GM12878 (cell line): Measurements from ENCODE around the gene RBPJL. TPM values are rescaled to one million over a fixed set of nuclear protein-coding genes. Genes with fewer than 3 reads are reported as not detected.

Experiments
- ATAC-seq: fragments of 200-7000 bp; cut with Tn5 transposase; 3 replicates; pipeline ENCODE4 v1.9.1; 2020; ENCODE audit warnings: mild to moderate bottlenecking, moderate library complexity
- BruUV-seq: library from RNA; stranded (reverse); fragments of 400-500 nt; replicated peaks from 2 replicates; lab custom pipeline; 2021; lab: Mats Ljungman, UMichigan
- CTCF ChIA-PET: fragments of 300-600 bp; sonication (Branson Sonifier 250); formaldehyde crosslinking; extraction: SDS; loops from one replicate; lab custom pipeline; 2021; ENCODE audit warnings: inconsistent platforms; lab: Yijun Ruan, JAX
- POLR2A ChIA-PET: fragments of 350-600 bp; formaldehyde crosslinking; extraction: SDS; loops from one replicate; lab custom pipeline; 2021; ENCODE audit warnings: inconsistent platforms; lab: Charles Lee
- RAD21 ChIA-PET: fragments of 300-600 bp; sonication (Branson Sonifier 250); formaldehyde crosslinking; loops from one replicate; lab custom pipeline; 2023; ENCODE audit warnings: antibody characterized with exemption; ENCODE audit not compliant: unreplicated experiment; lab: Charles Lee
- SMC1A ChIA-PET: fragments of 300-600 bp; sonication (Branson Sonifier 250); formaldehyde crosslinking; loops from one replicate; lab custom pipeline; 2023; ENCODE audit not compliant: unreplicated experiment, uncharacterized antibody; lab: Charles Lee
- DNase-seq: peaks from one replicate; pipeline ENCODE4 v3.0.0-alpha.2; 2011; ENCODE audit warnings: low read depth, low spot score
- FAIRE-seq: peaks from 3 replicates; lab custom pipeline; 2011; peaks lifted over from hg19 to GRCh38; lab: Jason Lieb, UNC
- H2AFZ ChIP-seq: 2 replicates; pipeline ENCODE4 v1.6.0; 2011; ENCODE audit warnings: low read depth, low read length, control low read depth; ENCODE audit not compliant: control insufficient read depth
- H3K27ac ChIP-seq: 2 replicates; pipeline ENCODE4 v1.5.1; 2011; ENCODE audit warnings: control low read depth; ENCODE audit not compliant: control insufficient read depth, insufficient read depth
- H3K27me3 ChIP-seq, 2 experiments: replicated peaks in 1 of 2; 2 replicates each; pipeline versions ENCODE4 v1.6.0 to v1.6.1; 2011; ENCODE audit warnings: low read length in 1 of 2; ENCODE audit not compliant: control insufficient read depth in 2 of 2, insufficient read depth in 2 of 2
- H3K36me3 ChIP-seq, 2 experiments: 2 replicates each; pipeline ENCODE4 v1.5.1; 2011; ENCODE audit warnings: low read length in 1 of 2; ENCODE audit not compliant: control insufficient read depth in 2 of 2, insufficient read depth in 2 of 2
- H3K4me1 ChIP-seq: 2 replicates; pipeline ENCODE4 v1.6.1; 2011; ENCODE audit warnings: mild to moderate bottlenecking, low read length, moderate library complexity, mixed read lengths; ENCODE audit not compliant: control insufficient read depth, insufficient read depth
- H3K4me2 ChIP-seq: 2 replicates; pipeline ENCODE4 v1.6.0; 2011; ENCODE audit warnings: control low read depth; ENCODE audit not compliant: control insufficient read depth, insufficient read depth
- H3K4me3 ChIP-seq: fragments of 200-600 bp; sonication (generic); 2 replicates; pipeline ENCODE4 v1.5.1; 2016
- H3K79me2 ChIP-seq: 2 replicates; pipeline ENCODE4 v1.6.0; 2011; ENCODE audit warnings: low read length; ENCODE audit not compliant: control insufficient read depth, insufficient read depth
- H3K9ac ChIP-seq: 2 replicates; pipeline ENCODE4 v1.8.0; 2011; ENCODE audit warnings: low read length, control low read depth, mixed read lengths; ENCODE audit not compliant: control insufficient read depth, insufficient read depth
- H3K9me3 ChIP-seq: replicated peaks from 3 replicates; pipeline ENCODE4 v1.5.1; 2011; ENCODE audit warnings: mild to moderate bottlenecking, low read length; ENCODE audit not compliant: control insufficient read depth, insufficient read depth
- H4K20me1 ChIP-seq: 2 replicates; pipeline ENCODE4 v1.6.0; 2011; ENCODE audit not compliant: control insufficient read depth, insufficient read depth
- ASH2L ChIP-seq: fragments of 300-600, 200-600 bp; sonication (generic); IDR thresholded peaks from 2 replicates; pipeline ENCODE4 v1.6.1; 2017; ENCODE audit warnings: low read depth, mild to moderate bottlenecking, borderline replicate concordance
- BMI1 ChIP-seq: fragments of 450-650 bp; IDR thresholded peaks from 2 replicates; pipeline ENCODE4 v1.6.1; 2016; ENCODE audit warnings: mild to moderate bottlenecking, moderate library complexity, borderline replicate concordance
- BRCA1 ChIP-seq: IDR thresholded peaks from 2 replicates; pipeline ENCODE4 v1.6.1; 2011; ENCODE audit warnings: low read depth, low read length, improper control_type of control experiment
- CREM ChIP-seq: IDR thresholded peaks from 2 replicates; pipeline ENCODE4 v1.6.1; 2014; ENCODE audit warnings: antibody characterized with exemption, low read depth
- DPF2 ChIP-seq: fragments of 450-650 bp; IDR thresholded peaks from 2 replicates; pipeline ENCODE4 v1.6.1; 2017; ENCODE audit warnings: mild to moderate bottlenecking
- IKZF1 ChIP-seq: fragments of 450-650 bp; conservative IDR thresholded peaks from 2 replicates; pipeline ENCODE4 v1.6.1; 2017; ENCODE audit warnings: antibody characterized with exemption, mild to moderate bottlenecking
- IKZF2 ChIP-seq, 2 experiments: fragments of 450-650 bp; IDR thresholded peaks; 2 replicates each; pipeline ENCODE4 v1.6.1; 2017; ENCODE audit warnings: mild to moderate bottlenecking in 2 of 2, moderate library complexity in 2 of 2
- IRF4 ChIP-seq: IDR thresholded peaks from 2 replicates; pipeline ENCODE4 v1.6.1; 2011; ENCODE audit warnings: low read depth, low read length
- JUND ChIP-seq: IDR thresholded peaks from 2 replicates; pipeline ENCODE4 v1.6.1; 2012; ENCODE audit warnings: low read depth, mild to moderate bottlenecking, low read length, improper control_type of control experiment, moderate library complexity
- MXI1 ChIP-seq: fragments of 150-350 bp; IDR thresholded peaks from 2 replicates; pipeline ENCODE4 v1.6.1; 2011; ENCODE audit warnings: low read depth, mild to moderate bottlenecking, inconsistent platforms, low read length, improper control_type of control experiment
- NFXL1 ChIP-seq: fragments of 450-650 bp; IDR thresholded peaks from 2 replicates; pipeline ENCODE4 v1.6.1; 2017; ENCODE audit warnings: antibody characterized with exemption, mild to moderate bottlenecking, borderline replicate concordance
- NR2C1 ChIP-seq: fragments of 450-650 bp; IDR thresholded peaks from 2 replicates; pipeline ENCODE4 v1.6.1; 2017; ENCODE audit warnings: antibody characterized with exemption, mild to moderate bottlenecking, moderate library complexity
- POLR2AphosphoS2 ChIP-seq: IDR thresholded peaks from 2 replicates; pipeline ENCODE4 v1.6.1; 2011; ENCODE audit warnings: low read depth, mild to moderate bottlenecking, low read length, improper control_type of control experiment, moderate library complexity
- SIN3A ChIP-seq: IDR thresholded peaks from 2 replicates; pipeline ENCODE4 v1.6.1; 2012; ENCODE audit warnings: low read depth, low read length, improper control_type of control experiment
- ZNF217 ChIP-seq: fragments of 450-650 bp; IDR thresholded peaks from 2 replicates; pipeline ENCODE4 v1.6.1; 2017; ENCODE audit warnings: antibody characterized with exemption, mild to moderate bottlenecking
- ZNF24 ChIP-seq: fragments of 450-650 bp; IDR thresholded peaks from 2 replicates; pipeline ENCODE4 v1.6.1; 2017; ENCODE audit warnings: antibody characterized with exemption, mild to moderate bottlenecking
- ZSCAN29 ChIP-seq: fragments of 450-650 bp; IDR thresholded peaks from 2 replicates; pipeline ENCODE4 v1.6.1; 2017; ENCODE audit warnings: mild to moderate bottlenecking, moderate library complexity
- WGBS: methylation state at CpG from one replicate; pipeline ENCODE4 v1.1.6; 2016; ENCODE audit warnings: low lambda C conversion rate; ENCODE audit not compliant: insufficient replicate concordance, insufficient coverage; ENCODE audit errors: missing lambda C conversion rate; 5-methylcytosine and 5-hydroxymethylcytosine counted together
- in situ Hi-C: fragments of 300-500 bp; cut with MboI; formaldehyde crosslinking; loops from 9 replicates; pipeline ENCODE4 v1.14.3; 2018; ENCODE audit warnings: mixed read lengths
- intact Hi-C: fragments of 100-400 bp; cut with micrococcal nuclease; formaldehyde crosslinking; loops from one replicate; pipeline ENCODE4 v1.14.2; 2022; ENCODE audit not compliant: unreplicated experiment
- polyA plus RNA-seq, 11 experiments: library from polyadenylated mRNA; depleted of rRNA in 4 of 11; unstranded in 6 of 11; stranded (reverse) in 5 of 11; fragments of >200 nt; fragmentation: Nextera tagmentation in 4 of 11; fragmentation: Illumina TruSeq in 1 of 11; extraction: Ambion mirVana in 4 of 11; extraction: Trizol in 1 of 11; gene quantifications; 1 replicate in 1 of 11; 2 replicates in 10 of 11; pipeline versions ENCODE4 v1.2.1 to v1.2.3, GENCODE V29; 2011 to 2016; ENCODE audit warnings: inconsistent platforms in 2 of 11, missing spikeins in 2 of 11, low read depth in 1 of 11
- total RNA-seq, 4 experiments: library from RNA; depleted of rRNA in 3 of 4; stranded (reverse); fragments of >200 nt in 3 of 4; fragmentation: Illumina TruSeq in 1 of 4; extraction: Trizol in 1 of 4; gene quantifications; 2 replicates each; pipeline versions ENCODE4 v1.2.1 to v1.2.3, GENCODE V29; 2013 to 2021
- TF ChIP-seq, protein P1 (sequence below): fragments of 450-650 bp; IDR thresholded peaks from 2 replicates; pipeline ENCODE4 v1.6.1; 2016; ENCODE audit warnings: mild to moderate bottlenecking
- TF ChIP-seq, protein P2 (sequence below): IDR thresholded peaks from 2 replicates; pipeline ENCODE4 v1.6.1; 2012; ENCODE audit warnings: improper control_type of control experiment, low read depth, low read length; ENCODE audit not compliant: insufficient replicate concordance

The RBPJL gene
- total and polyA plus RNA-seq, 10 of the 15 experiments (the other 5 are each of a cell fraction or from before 2014, with no cell fraction given) = 0.18 TPM; not detected in 9

DNA sequence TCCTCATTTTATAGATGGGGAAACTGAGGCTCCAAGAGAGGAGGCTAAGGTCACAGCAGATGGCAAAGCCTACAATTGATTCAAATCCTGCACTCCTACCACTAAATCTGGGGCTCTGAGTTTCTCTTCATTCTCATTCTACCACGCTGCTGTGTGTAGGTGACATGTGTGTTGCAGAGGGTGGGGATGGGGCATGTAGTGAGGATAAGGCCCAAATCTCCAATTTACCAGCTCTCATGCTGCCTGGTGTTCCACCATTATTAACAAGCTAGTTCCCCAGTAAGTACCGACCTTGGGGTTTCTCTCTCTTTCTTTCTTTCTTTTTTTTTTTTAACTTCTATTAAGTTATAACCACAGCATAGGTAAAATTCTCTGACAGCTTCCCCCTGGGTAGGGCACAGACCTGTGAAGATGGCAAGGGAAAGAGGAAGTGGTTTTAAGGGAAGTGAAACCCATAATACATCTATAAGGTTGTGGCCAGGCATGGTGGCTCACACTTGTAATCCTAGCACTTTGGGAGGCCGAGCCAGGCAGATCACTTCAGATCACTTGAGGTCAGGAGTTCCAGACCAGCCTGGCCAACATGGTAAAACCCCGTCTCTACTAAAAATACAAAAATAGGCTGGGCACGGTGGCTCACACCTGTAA, 14.4 kb downstream of the RBPJL start (continued):
- no peak for TF ChIP-seq BRCA1
- TF ChIP-seq IKZF1 = peak; percentile 71
- TF ChIP-seq ASH2L = no peak
- TF ChIP-seq POLR2AphosphoS2 = no peak
- TF ChIP-seq BMI1 = no peak
- no peak for TF ChIP-seq MXI1
- no peak for TF ChIP-seq CREM
- no peak for TF ChIP-seq SIN3A
- no peak for TF ChIP-seq NFXL1
- no peak for TF ChIP-seq ZNF24
- peak; percentile 74; the same call in 1 of the 2 replicates for TF ChIP-seq ZNF217
- no peak for TF ChIP-seq ZSCAN29
- peak; percentile 81 for TF ChIP-seq DPF2
- TF ChIP-seq JUND = no peak
- no peak for TF ChIP-seq IRF4
- TF ChIP-seq IKZF2 (IDR thresholded peaks at IDR 0.05) = peak; percentile 35 to 55; a peak in 3 of 4 replicates

DNA sequence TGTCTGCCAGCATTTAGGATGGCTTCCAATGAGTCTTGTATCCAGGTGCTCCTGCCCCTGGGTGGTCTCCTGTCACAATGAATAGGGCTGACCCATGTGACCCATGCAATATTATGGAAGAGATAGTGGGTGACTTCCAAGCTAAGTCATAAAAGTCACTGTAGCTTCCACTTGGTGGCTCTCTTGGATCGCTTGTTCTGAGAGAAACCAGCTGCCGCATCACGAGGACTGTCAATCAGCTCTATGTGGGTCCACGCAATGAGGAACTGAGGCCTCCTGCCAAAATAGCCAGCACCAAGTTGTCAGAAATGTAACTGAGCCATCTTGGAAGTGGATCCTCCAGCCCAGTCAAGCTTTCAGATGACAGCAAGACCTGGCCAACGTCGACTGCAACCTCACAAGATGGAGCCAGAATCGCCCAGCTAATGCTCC, 16.3 kb downstream of the RBPJL start:
- Histone ChIP-seq H3K36me3 (no peaks in the 10 kb centered on the region), H3K4me1 (peaks cover 19% of the 10 kb centered on the region), H3K4me2 (no peak overlapping the region), H3K9ac (no peak overlapping the region), H3K27me3 (no peaks in the 10 kb centered on the region; a peak in 1 of 4 replicates), H2AFZ (no peak overlapping the region), H3K79me2 (no peaks in the 10 kb centered on the region), H3K27ac (no peak overlapping the region), H3K4me3 (no peak overlapping the region), H4K20me1 (no peaks in the 10 kb centered on the region), H3K9me3 (no peaks in the 10 kb centered on the region; the same call in 2 of the 3 replicates)
- in situ Hi-C loops (loop anchor here (5.0 kb wide), 1 partner anchor 449 kb away; no protein-coding TSS in a partner anchor), intact Hi-C loops (loop anchor here (1.0 to 5.0 kb wide), 4 partner anchors 46 to 448 kb away; no protein-coding TSS in a partner anchor)
- ChIA-PET SMC1A (interaction anchor here (0.7 to 7.2 kb wide), 13 partner anchors 13 to 448 kb away, joined by 3 to 82 read pairs (median 3); no protein-coding TSS in a partner anchor), CTCF (interaction anchor here (0.6 to 8.0 kb wide), 15 partner anchors 10 to 448 kb away, joined by 3 to 97 read pairs (median 5); partner anchors contain the start of gene SYS1), RAD21 (interaction anchor here (0.7 to 3.1 kb wide), 14 partner anchors 10 to 448 kb away, joined by 3 to 31 read pairs (median 4); partner anchors contain the start of gene SYS1), POLR2A (no interaction called here)
- 50% methylated on average over 7 of the region's 7 CpGs for WGBS
- FAIRE-seq (no peak), DNase-seq (no peak), ATAC-seq (peak; percentile 66)
- no TSS peak for BruUV-seq
- TF ChIP-seq IRF4 (0 out of 2 replicates have a peak, but pooled peaks have one; percentile 7), NR2C1 (no peak)
- TF ChIP-seq, protein P1, sequence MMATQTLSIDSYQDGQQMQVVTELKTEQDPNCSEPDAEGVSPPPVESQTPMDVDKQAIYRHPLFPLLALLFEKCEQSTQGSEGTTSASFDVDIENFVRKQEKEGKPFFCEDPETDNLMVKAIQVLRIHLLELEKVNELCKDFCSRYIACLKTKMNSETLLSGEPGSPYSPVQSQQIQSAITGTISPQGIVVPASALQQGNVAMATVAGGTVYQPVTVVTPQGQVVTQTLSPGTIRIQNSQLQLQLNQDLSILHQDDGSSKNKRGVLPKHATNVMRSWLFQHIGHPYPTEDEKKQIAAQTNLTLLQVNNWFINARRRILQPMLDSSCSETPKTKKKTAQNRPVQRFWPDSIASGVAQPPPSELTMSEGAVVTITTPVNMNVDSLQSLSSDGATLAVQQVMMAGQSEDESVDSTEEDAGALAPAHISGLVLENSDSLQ = peak; percentile 94
- TF ChIP-seq, protein P2, sequence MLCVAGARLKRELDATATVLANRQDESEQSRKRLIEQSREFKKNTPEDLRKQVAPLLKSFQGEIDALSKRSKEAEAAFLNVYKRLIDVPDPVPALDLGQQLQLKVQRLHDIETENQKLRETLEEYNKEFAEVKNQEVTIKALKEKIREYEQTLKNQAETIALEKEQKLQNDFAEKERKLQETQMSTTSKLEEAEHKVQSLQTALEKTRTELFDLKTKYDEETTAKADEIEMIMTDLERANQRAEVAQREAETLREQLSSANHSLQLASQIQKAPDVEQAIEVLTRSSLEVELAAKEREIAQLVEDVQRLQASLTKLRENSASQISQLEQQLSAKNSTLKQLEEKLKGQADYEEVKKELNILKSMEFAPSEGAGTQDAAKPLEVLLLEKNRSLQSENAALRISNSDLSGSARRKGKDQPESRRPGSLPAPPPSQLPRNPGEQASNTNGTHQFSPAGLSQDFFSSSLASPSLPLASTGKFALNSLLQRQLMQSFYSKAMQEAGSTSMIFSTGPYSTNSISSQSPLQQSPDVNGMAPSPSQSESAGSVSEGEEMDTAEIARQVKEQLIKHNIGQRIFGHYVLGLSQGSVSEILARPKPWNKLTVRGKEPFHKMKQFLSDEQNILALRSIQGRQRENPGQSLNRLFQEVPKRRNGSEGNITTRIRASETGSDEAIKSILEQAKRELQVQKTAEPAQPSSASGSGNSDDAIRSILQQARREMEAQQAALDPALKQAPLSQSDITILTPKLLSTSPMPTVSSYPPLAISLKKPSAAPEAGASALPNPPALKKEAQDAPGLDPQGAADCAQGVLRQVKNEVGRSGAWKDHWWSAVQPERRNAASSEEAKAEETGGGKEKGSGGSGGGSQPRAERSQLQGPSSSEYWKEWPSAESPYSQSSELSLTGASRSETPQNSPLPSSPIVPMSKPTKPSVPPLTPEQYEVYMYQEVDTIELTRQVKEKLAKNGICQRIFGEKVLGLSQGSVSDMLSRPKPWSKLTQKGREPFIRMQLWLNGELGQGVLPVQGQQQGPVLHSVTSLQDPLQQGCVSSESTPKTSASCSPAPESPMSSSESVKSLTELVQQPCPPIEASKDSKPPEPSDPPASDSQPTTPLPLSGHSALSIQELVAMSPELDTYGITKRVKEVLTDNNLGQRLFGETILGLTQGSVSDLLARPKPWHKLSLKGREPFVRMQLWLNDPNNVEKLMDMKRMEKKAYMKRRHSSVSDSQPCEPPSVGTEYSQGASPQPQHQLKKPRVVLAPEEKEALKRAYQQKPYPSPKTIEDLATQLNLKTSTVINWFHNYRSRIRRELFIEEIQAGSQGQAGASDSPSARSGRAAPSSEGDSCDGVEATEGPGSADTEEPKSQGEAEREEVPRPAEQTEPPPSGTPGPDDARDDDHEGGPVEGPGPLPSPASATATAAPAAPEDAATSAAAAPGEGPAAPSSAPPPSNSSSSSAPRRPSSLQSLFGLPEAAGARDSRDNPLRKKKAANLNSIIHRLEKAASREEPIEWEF = no peak
